Memory B cell (primary cell): ENCODE data around the gene UBE2U.

Experiments
- ATAC-seq: fragments of 150-1000 bp; cut with Tn5 transposase; 2 replicates; pipeline ENCODE4 v1.10.0; 2021; ENCODE audit warnings: low read depth, mild to moderate bottlenecking, moderate library complexity
- DNase-seq, 2 donors: peaks; one replicate each; pipeline ENCODE4 v3.0.0; 2022; ENCODE audit warnings: low spot score in 2 of 2
- H3K27ac Mint-ChIP-seq: one replicate; pipeline ENCODE4 v1.8.0; 2022; ENCODE audit warnings: mild to moderate bottlenecking, moderate library complexity, mixed read lengths
- H3K27me3 Mint-ChIP-seq: one replicate; pipeline ENCODE4 v1.8.0; 2022; ENCODE audit warnings: mixed read lengths
- H3K36me3 Mint-ChIP-seq: one replicate; pipeline ENCODE4 v1.8.0; 2022; ENCODE audit warnings: mild to moderate bottlenecking, mixed read lengths
- H3K4me1 Mint-ChIP-seq: one replicate; pipeline ENCODE4 v1.8.0; 2022; ENCODE audit warnings: mixed read lengths
- H3K4me3 Mint-ChIP-seq: one replicate; pipeline ENCODE4 v1.8.0; 2022; ENCODE audit warnings: mild to moderate bottlenecking, moderate library complexity, mixed read lengths
- H3K9me3 Mint-ChIP-seq: one replicate; pipeline ENCODE4 v1.8.0; 2022; ENCODE audit warnings: mixed read lengths

UBE2U gene

GRCh38 chr1:64176659-64177058 is 26.8 kb upstream of the UBE2U start:
- Mint-ChIP-seq H3K27me3 (no peaks in the 10 kb centered on the region), H3K9me3 (no peaks in the 10 kb centered on the region), H3K4me3 (no peak overlapping the region), H3K4me1 (peaks cover 2% of the 10 kb centered on the region), H3K36me3 (no peaks in the 10 kb centered on the region), H3K27ac (no peak overlapping the region)
- no peak for DNase-seq
- no peak for ATAC-seq

- no peak overlapping the region for H3K4me3 Mint-ChIP-seq
- DNase-seq (no peak), ATAC-seq (no peak)
- H3K27me3 Mint-ChIP-seq: peaks cover 2% of the 10 kb centered on the region
- H3K9me3 Mint-ChIP-seq: no peaks in the 10 kb centered on the region
- H3K27ac Mint-ChIP-seq: no peak overlapping the region
- H3K4me1 Mint-ChIP-seq: no peaks in the 10 kb centered on the region
- no peaks in the 10 kb centered on the region for H3K36me3 Mint-ChIP-seq
These were observed 23.8 kb upstream of the UBE2U start for GRCh38 chr1:64179588-64179987.

- Mint-ChIP-seq H3K27ac (no peak overlapping the region), H3K4me1 (no peaks in the 10 kb centered on the region), H3K4me3 (no peak overlapping the region), H3K9me3 (no peaks in the 10 kb centered on the region), H3K36me3 (no peaks in the 10 kb centered on the region), H3K27me3 (peaks cover 2% of the 10 kb centered on the region)
- DNase-seq: no peak
- ATAC-seq: no peak
These were observed 21.2 kb upstream of the UBE2U start for GRCh38 chr1:64182207-64182606.

GRCh38 chr1:64183395-64184002 is 19.9 kb upstream of the UBE2U start:
- Mint-ChIP-seq H3K9me3 (no peaks in the 10 kb centered on the region), H3K4me3 (no peak overlapping the region)
- no peak for ATAC-seq

GRCh38 chr1:64184003-64184440 is 19.4 kb upstream of the UBE2U start:
- Mint-ChIP-seq H3K36me3 (no peaks in the 10 kb centered on the region), H3K27ac (no peak overlapping the region), H3K4me3 (no peak overlapping the region), H3K4me1 (no peaks in the 10 kb centered on the region), H3K27me3 (peaks cover 5% of the 10 kb centered on the region), H3K9me3 (no peaks in the 10 kb centered on the region)
- DNase-seq (no peak), ATAC-seq (no peak)

More at GRCh38 chr1:64183395-64184002, 19.9 kb upstream of the UBE2U start:
- Mint-ChIP-seq H3K36me3 (no peaks in the 10 kb centered on the region), H3K4me1 (no peaks in the 10 kb centered on the region), H3K27ac (no peak overlapping the region), H3K27me3 (peaks cover 5% of the 10 kb centered on the region)
- no peak for DNase-seq

- no peaks in the 10 kb centered on the region for H3K9me3 Mint-ChIP-seq
- no peak for DNase-seq
- H3K36me3 Mint-ChIP-seq: no peaks in the 10 kb centered on the region
- peaks cover 5% of the 10 kb centered on the region for H3K27me3 Mint-ChIP-seq
- no peaks in the 10 kb centered on the region for H3K4me1 Mint-ChIP-seq
- ATAC-seq: no peak
- no peak overlapping the region for H3K27ac Mint-ChIP-seq
- H3K4me3 Mint-ChIP-seq: no peak overlapping the region
These were observed 17.1 kb upstream of the UBE2U start for GRCh38 chr1:64186138-64186897.

- H3K4me3 Mint-ChIP-seq: no peak overlapping the region
- H3K27ac Mint-ChIP-seq: no peak overlapping the region
- H3K9me3 Mint-ChIP-seq: no peaks in the 10 kb centered on the region
- no peaks in the 10 kb centered on the region for H3K4me1 Mint-ChIP-seq
- ATAC-seq: no peak
- H3K36me3 Mint-ChIP-seq: no peaks in the 10 kb centered on the region
- peaks cover 5% of the 10 kb centered on the region for H3K27me3 Mint-ChIP-seq
- DNase-seq: no peak
These were observed 16.5 kb upstream of the UBE2U start for GRCh38 chr1:64186898-64187280.

GRCh38 chr1:64187646-64188045 is 15.8 kb upstream of the UBE2U start:
- ATAC-seq (no peak), DNase-seq (no peak)
- Mint-ChIP-seq H3K4me3 (no peak overlapping the region), H3K27me3 (peaks cover 3% of the 10 kb centered on the region), H3K9me3 (no peaks in the 10 kb centered on the region), H3K4me1 (no peaks in the 10 kb centered on the region), H3K36me3 (no peaks in the 10 kb centered on the region), H3K27ac (no peak overlapping the region)

- no peaks in the 10 kb centered on the region for H3K4me1 Mint-ChIP-seq
- no peaks in the 10 kb centered on the region for H3K36me3 Mint-ChIP-seq
- DNase-seq: no peak
- ATAC-seq: no peak
- H3K27ac Mint-ChIP-seq: no peak overlapping the region
- H3K27me3 Mint-ChIP-seq: peaks cover 3% of the 10 kb centered on the region
- no peak overlapping the region for H3K4me3 Mint-ChIP-seq
- H3K9me3 Mint-ChIP-seq: no peaks in the 10 kb centered on the region
These were observed 11.1 kb upstream of the UBE2U start for GRCh38 chr1:64192290-64192689.

- Mint-ChIP-seq H3K9me3 (no peaks in the 10 kb centered on the region), H3K27ac (no peak overlapping the region), H3K4me1 (no peaks in the 10 kb centered on the region), H3K36me3 (no peaks in the 10 kb centered on the region), H3K4me3 (no peak overlapping the region), H3K27me3 (no peaks in the 10 kb centered on the region)
- ATAC-seq (no peak), DNase-seq (no peak)
These were observed 9.0 kb upstream of the UBE2U start for GRCh38 chr1:64194168-64195080.

- DNase-seq (no peak), ATAC-seq (no peak)
- Mint-ChIP-seq H3K27ac (no peak overlapping the region), H3K9me3 (no peaks in the 10 kb centered on the region), H3K4me1 (no peaks in the 10 kb centered on the region), H3K27me3 (no peaks in the 10 kb centered on the region), H3K36me3 (no peaks in the 10 kb centered on the region), H3K4me3 (no peak overlapping the region)
These were observed 8.4 kb upstream of the UBE2U start for GRCh38 chr1:64195081-64195395.

GRCh38 chr1:64196074-64196870 is 7.2 kb upstream of the UBE2U start:
- ATAC-seq (no peak), DNase-seq (no peak)
- Mint-ChIP-seq H3K4me3 (no peak overlapping the region), H3K27me3 (no peaks in the 10 kb centered on the region), H3K27ac (no peak overlapping the region), H3K4me1 (no peaks in the 10 kb centered on the region), H3K9me3 (no peaks in the 10 kb centered on the region), H3K36me3 (no peaks in the 10 kb centered on the region)

GRCh38 chr1:64197076-64197475 is 6.3 kb upstream of the UBE2U start:
- Mint-ChIP-seq H3K4me3 (no peak overlapping the region), H3K27me3 (no peaks in the 10 kb centered on the region), H3K9me3 (no peaks in the 10 kb centered on the region), H3K36me3 (no peaks in the 10 kb centered on the region), H3K27ac (no peak overlapping the region), H3K4me1 (no peaks in the 10 kb centered on the region)
- DNase-seq (no peak), ATAC-seq (no peak)

GRCh38 chr1:64199154-64199553 is 4.3 kb upstream of the UBE2U start:
- no peaks in the 10 kb centered on the region for H3K4me1 Mint-ChIP-seq
- no peaks in the 10 kb centered on the region for H3K9me3 Mint-ChIP-seq
- DNase-seq (no peak), ATAC-seq (no peak)
- H3K36me3 Mint-ChIP-seq: peaks cover 3% of the 10 kb centered on the region
- H3K27me3 Mint-ChIP-seq: no peaks in the 10 kb centered on the region
- no peak overlapping the region for H3K4me3 Mint-ChIP-seq
- no peak overlapping the region for H3K27ac Mint-ChIP-seq
